ENCODE measurements around the gene GREB1.
"Not testable (repeated sequence)": the region's sequence is repeated elsewhere in the genome, so short reads cannot be mapped to it uniquely, and the experiment has no call there.

The GREB1 gene

GRCh38 chr2:11657195-11657594 lies 123.3 kb downstream of the GREB1 start:
- in situ Hi-C loops (cut with HindIII; ENCODE audit: low sequenced_read_pairs): no loop called here

- in situ Hi-C loops (cut with HindIII; ENCODE audit: low sequenced_read_pairs): no loop called here
Measured at GRCh38 chr2:11657646-11658045, 123.8 kb downstream of the GREB1 start.

- in situ Hi-C loops (cut with HindIII; ENCODE audit: low sequenced_read_pairs): no loop called here
Measured at GRCh38 chr2:11658208-11659114, 124.6 kb downstream of the GREB1 start.

GRCh38 chr2:11659115-11659475 lies 125.2 kb downstream of the GREB1 start:
- in situ Hi-C loops (cut with HindIII; ENCODE audit: low sequenced_read_pairs): no loop called here

- in situ Hi-C loops (cut with HindIII; ENCODE audit: low sequenced_read_pairs): no loop called here
Measured at GRCh38 chr2:11659851-11660250, 126.0 kb downstream of the GREB1 start.

- in situ Hi-C loops (cut with HindIII; ENCODE audit: low sequenced_read_pairs): not testable (repeated sequence)
Measured at GRCh38 chr2:11660396-11660795, 126.6 kb downstream of the GREB1 start.

- in situ Hi-C loops (cut with HindIII; ENCODE audit: low sequenced_read_pairs): no loop called here
Measured at GRCh38 chr2:11661891-11662435, 128.1 kb downstream of the GREB1 start.

GRCh38 chr2:11662882-11663281 lies 129.0 kb downstream of the GREB1 start:
- in situ Hi-C loops (cut with HindIII; ENCODE audit: low sequenced_read_pairs): no loop called here

- in situ Hi-C loops (cut with HindIII; ENCODE audit: low sequenced_read_pairs): no loop called here
Measured at GRCh38 chr2:11663427-11663826, 129.6 kb downstream of the GREB1 start.

- in situ Hi-C loops (cut with HindIII; ENCODE audit: low sequenced_read_pairs): no loop called here
Measured at GRCh38 chr2:11665028-11665427, 131.2 kb downstream of the GREB1 start.

GRCh38 chr2:11665510-11666362 lies 131.9 kb downstream of the GREB1 start:
- in situ Hi-C loops (cut with HindIII; ENCODE audit: low sequenced_read_pairs): no loop called here

GRCh38 chr2:11667194-11667593 lies 133.3 kb downstream of the GREB1 start:
- in situ Hi-C loops (cut with HindIII; ENCODE audit: low sequenced_read_pairs): no loop called here

GRCh38 chr2:11667866-11668637 lies 134.2 kb downstream of the GREB1 start:
- in situ Hi-C loops (cut with HindIII; ENCODE audit: low sequenced_read_pairs): no loop called here

- in situ Hi-C loops (cut with HindIII; ENCODE audit: low sequenced_read_pairs): no loop called here
Measured at GRCh38 chr2:11669454-11670291, 135.8 kb downstream of the GREB1 start, which contains the start of gene NTSR2. Gene NTSR2, minus strand, starts transcription at chr2:11670195. Its CDS starts 66 bp downstream, at chr2:11670129.

- in situ Hi-C loops (cut with HindIII; ENCODE audit: low sequenced_read_pairs): no loop called here
Measured at GRCh38 chr2:11672407-11672806, 138.6 kb downstream of the GREB1 start.

GRCh38 chr2:11674983-11675382 lies 141.1 kb downstream of the GREB1 start:
- in situ Hi-C loops (cut with HindIII; ENCODE audit: low sequenced_read_pairs): no loop called here

GRCh38 chr2:11675423-11676112 lies 141.7 kb downstream of the GREB1 start:
- in situ Hi-C loops (cut with HindIII; ENCODE audit: low sequenced_read_pairs): no loop called here

GRCh38 chr2:11676640-11677039 lies 142.8 kb downstream of the GREB1 start:
- in situ Hi-C loops (cut with HindIII; ENCODE audit: low sequenced_read_pairs): no loop called here
